GF-D8 (cell line): ENCODE measurements around the gene LTBP3.
A peak's percentile ranks its signal among the peaks of the same experiment; 100 is the strongest.

ENCODE experiments used
- DNase-seq: peaks from one replicate; lab custom pipeline; 2025; lab: John Stamatoyannopoulos, UW

LTBP3 gene

GRCh38 chr11:65506772-65507505 lies 51.2 kb downstream of the LTBP3 start:
- DNase-seq: no peak

GRCh38 chr11:65506290-65506771 lies 51.8 kb downstream of the LTBP3 start:
- DNase-seq: no peak

- no peak for DNase-seq
Observed at GRCh38 chr11:65505466-65506289, 52.5 kb downstream of the LTBP3 start.

GRCh38 chr11:65504674-65505465 lies 53.3 kb downstream of the LTBP3 start:
- DNase-seq: no peak

- no peak for DNase-seq
Observed at GRCh38 chr11:65503949-65504673, 54.0 kb downstream of the LTBP3 start.

GRCh38 chr11:65503368-65503948 lies 54.7 kb downstream of the LTBP3 start:
- no peak for DNase-seq

- DNase-seq: no peak
Observed at GRCh38 chr11:65502555-65503367, 55.4 kb downstream of the LTBP3 start.

GRCh38 chr11:65502274-65502554 lies 55.9 kb downstream of the LTBP3 start:
- DNase-seq: no peak

GRCh38 chr11:65501472-65502273 lies 56.5 kb downstream of the LTBP3 start:
- DNase-seq: no peak

- DNase-seq: no peak
Observed at GRCh38 chr11:65501186-65501471, 57.0 kb downstream of the LTBP3 start.

- no peak for DNase-seq
Observed at GRCh38 chr11:65500387-65501185, 57.6 kb downstream of the LTBP3 start.

GRCh38 chr11:65499713-65500386 lies 58.3 kb downstream of the LTBP3 start:
- no peak for DNase-seq

- peak; percentile 73 for DNase-seq
Observed at GRCh38 chr11:65498977-65499712, 59.0 kb downstream of the LTBP3 start, which contains the start of gene MALAT1. Gene MALAT1, plus strand, starts transcription at chr11:65499045.

GRCh38 chr11:65498727-65498976 lies 59.5 kb downstream of the LTBP3 start:
- no peak for DNase-seq

- DNase-seq: peak; percentile 52
Observed at GRCh38 chr11:65498042-65498726, 60.0 kb downstream of the LTBP3 start.

- DNase-seq: peak; percentile 97
Observed at GRCh38 chr11:65497141-65498041, 60.8 kb downstream of the LTBP3 start.
